Panc1 (cell line): Measurements from ENCODE around the gene MYO1F. TPM values are rescaled to one million over a fixed set of nuclear protein-coding genes. Genes with fewer than 3 reads are reported as not detected.
"Not testable (repeated sequence)": the region's sequence is repeated elsewhere in the genome, so short reads cannot be mapped to it uniquely, and the experiment has no call there.

ENCODE experiments used
- ATAC-seq: fragments of 200-7000 bp; cut with Tn5 transposase; 2 replicates; pipeline ENCODE4 v1.9.1; 2020; ENCODE audit warnings: mild to moderate bottlenecking, moderate library complexity
- BruUV-seq: library from RNA; stranded (reverse); fragments of 400-500 nt; replicated peaks from 2 replicates; lab custom pipeline; 2021; lab: Mats Ljungman, UMichigan
- CTCF ChIA-PET: fragments of 300-600 bp; sonication (Branson Sonifier 250); formaldehyde crosslinking; loops from one replicate; lab custom pipeline; 2022; ENCODE audit warnings: antibody characterized with exemption; lab: Charles Lee
- POLR2A ChIA-PET: fragments of 300-600 bp; sonication (Branson Sonifier 250); formaldehyde crosslinking; loops from one replicate; lab custom pipeline; 2022; ENCODE audit warnings: antibody characterized with exemption; lab: Charles Lee
- DNase-seq: peaks from one replicate; pipeline ENCODE4 v3.0.0-alpha.2; 2010; ENCODE audit warnings: low read depth, low spot score
- H3K27ac ChIP-seq: 2 replicates; pipeline ENCODE4 v1.5.1; 2011; ENCODE audit warnings: mild to moderate bottlenecking, low read length, inconsistent platforms
- H3K27me3 ChIP-seq: fragments of 200-500 bp; sonication (Bioruptor generic); 2 replicates; pipeline ENCODE4 v1.6.0; 2014; ENCODE audit warnings: low read length, inconsistent platforms; ENCODE audit not compliant: control insufficient read depth, insufficient read depth
- H3K36me3 ChIP-seq: fragments of 200-500 bp; sonication (Bioruptor generic); 2 replicates; pipeline ENCODE4 v1.5.1; 2014; ENCODE audit warnings: inconsistent platforms, mild to moderate bottlenecking, low read length, moderate library complexity; ENCODE audit not compliant: control insufficient read depth, insufficient read depth
- H3K4me1 ChIP-seq: 2 replicates; pipeline ENCODE4 v1.5.1; 2011; ENCODE audit warnings: inconsistent platforms, mild to moderate bottlenecking, low read length, moderate library complexity; ENCODE audit not compliant: control insufficient read depth, insufficient read depth
- H3K4me3 ChIP-seq, 2 experiments: 2 replicates each; pipeline ENCODE4 v1.5.1; 2011 to 2012; ENCODE audit warnings: low read depth in 2 of 2, low read length in 2 of 2, mild to moderate bottlenecking in 2 of 2, inconsistent platforms in 1 of 2, moderate library complexity in 1 of 2
- H3K9me3 ChIP-seq: fragments of 200-500 bp; sonication (Bioruptor generic); 2 replicates; pipeline ENCODE4 v1.5.1; 2014; ENCODE audit warnings: low read depth, mild to moderate bottlenecking, inconsistent platforms, low read length, moderate library complexity; ENCODE audit not compliant: control insufficient read depth, insufficient read depth
- POLR2AphosphoS5 ChIP-seq: IDR thresholded peaks from 2 replicates; pipeline ENCODE4 v1.6.1; 2012; ENCODE audit warnings: mild to moderate bottlenecking, low read depth, low read length, moderate library complexity
- SIN3A ChIP-seq: IDR thresholded peaks from 2 replicates; pipeline ENCODE4 v1.6.1; 2012; ENCODE audit warnings: low read depth, mild to moderate bottlenecking, low read length, moderate library complexity, borderline replicate concordance; ENCODE audit not compliant: insufficient read depth
- TCF7L2 ChIP-seq: IDR thresholded peaks from 2 replicates; pipeline ENCODE4 v1.6.1; 2011; ENCODE audit warnings: mild to moderate bottlenecking, low read depth, low read length, inconsistent platforms
- in situ Hi-C: cut with HindIII; loops from 2 replicates; pipeline ENCODE4 v1.10.0; 2016; ENCODE audit warnings: low sequenced_read_pairs, low pct_unique_long_range_greater_than_20kb
- intact Hi-C: fragments of 100-400 bp; cut with micrococcal nuclease; formaldehyde crosslinking; loops from one replicate; pipeline ENCODE4 v1.10.0; 2022; ENCODE audit not compliant: unreplicated experiment
- total RNA-seq: library from RNA; stranded (reverse); gene quantifications from one replicate; pipeline ENCODE4 v1.2.1, GENCODE V29; 2021; ENCODE audit not compliant: unreplicated experiment
- TF ChIP-seq, protein P1 (sequence below): fragments of 450-650 bp; IDR thresholded peaks from 2 replicates; pipeline ENCODE4 v1.5.1; 2017; ENCODE audit warnings: mild to moderate bottlenecking
- TF ChIP-seq, protein P2 (sequence below), 2 experiments: IDR thresholded peaks; 2 replicates each; pipeline ENCODE4 v1.6.1; 2011 to 2012; ENCODE audit warnings: low read depth in 2 of 2, control low read depth in 1 of 2, low read length in 1 of 2, mild to moderate bottlenecking in 1 of 2, moderate library complexity in 1 of 2; ENCODE audit not compliant: insufficient read depth in 1 of 2

Gene MYO1F
- total RNA-seq, 1 experiment from 2014 or later = 0.33 TPM

DNA sequence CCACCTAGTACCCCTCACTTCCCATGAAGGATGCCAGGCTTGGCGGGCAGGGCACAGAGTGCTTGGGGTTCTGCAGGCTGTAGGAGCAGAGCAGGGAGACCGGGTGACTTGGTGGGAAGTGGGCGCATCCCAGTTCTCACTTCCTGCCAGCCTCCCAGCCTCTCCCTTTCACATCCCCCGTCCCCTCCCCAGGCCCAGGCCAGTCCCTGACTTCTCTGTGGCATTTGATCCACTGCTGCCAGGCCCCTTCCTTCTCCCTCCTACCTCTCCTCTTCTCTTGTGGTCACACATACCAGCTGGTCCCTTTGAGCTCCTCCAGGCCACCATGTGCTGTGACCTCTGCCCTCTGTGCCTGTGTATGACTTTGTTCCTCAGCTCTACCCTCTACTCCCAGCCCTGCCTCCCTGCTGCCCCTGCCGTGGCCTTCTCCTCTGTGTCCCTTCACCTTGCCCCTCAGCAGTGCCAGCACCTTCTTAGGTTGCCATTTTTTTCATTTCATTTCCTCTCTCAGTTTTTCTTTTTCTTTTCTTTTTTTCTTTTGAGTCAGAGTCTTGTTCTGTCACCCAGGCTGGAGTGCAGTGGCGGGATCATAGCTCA is 19.5 kb downstream of the MYO1F start:
- POLR2A ChIA-PET = no interaction called here
- DNase-seq = no peak
- CTCF ChIA-PET = no interaction called here
- intact Hi-C loops = no loop called here
- ATAC-seq = no peak
- Histone ChIP-seq H3K27me3 (no peaks in the 10 kb centered on the region), H3K36me3 (no peaks in the 10 kb centered on the region), H3K27ac (no peak overlapping the region), H3K4me1 (no peaks in the 10 kb centered on the region), H3K4me3 (no peak overlapping the region), H3K9me3 (no peaks in the 10 kb centered on the region)
- TF ChIP-seq TCF7L2 = no peak
- TF ChIP-seq, protein P1, sequence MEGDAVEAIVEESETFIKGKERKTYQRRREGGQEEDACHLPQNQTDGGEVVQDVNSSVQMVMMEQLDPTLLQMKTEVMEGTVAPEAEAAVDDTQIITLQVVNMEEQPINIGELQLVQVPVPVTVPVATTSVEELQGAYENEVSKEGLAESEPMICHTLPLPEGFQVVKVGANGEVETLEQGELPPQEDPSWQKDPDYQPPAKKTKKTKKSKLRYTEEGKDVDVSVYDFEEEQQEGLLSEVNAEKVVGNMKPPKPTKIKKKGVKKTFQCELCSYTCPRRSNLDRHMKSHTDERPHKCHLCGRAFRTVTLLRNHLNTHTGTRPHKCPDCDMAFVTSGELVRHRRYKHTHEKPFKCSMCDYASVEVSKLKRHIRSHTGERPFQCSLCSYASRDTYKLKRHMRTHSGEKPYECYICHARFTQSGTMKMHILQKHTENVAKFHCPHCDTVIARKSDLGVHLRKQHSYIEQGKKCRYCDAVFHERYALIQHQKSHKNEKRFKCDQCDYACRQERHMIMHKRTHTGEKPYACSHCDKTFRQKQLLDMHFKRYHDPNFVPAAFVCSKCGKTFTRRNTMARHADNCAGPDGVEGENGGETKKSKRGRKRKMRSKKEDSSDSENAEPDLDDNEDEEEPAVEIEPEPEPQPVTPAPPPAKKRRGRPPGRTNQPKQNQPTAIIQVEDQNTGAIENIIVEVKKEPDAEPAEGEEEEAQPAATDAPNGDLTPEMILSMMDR = no peak
- TF ChIP-seq, protein P2, sequence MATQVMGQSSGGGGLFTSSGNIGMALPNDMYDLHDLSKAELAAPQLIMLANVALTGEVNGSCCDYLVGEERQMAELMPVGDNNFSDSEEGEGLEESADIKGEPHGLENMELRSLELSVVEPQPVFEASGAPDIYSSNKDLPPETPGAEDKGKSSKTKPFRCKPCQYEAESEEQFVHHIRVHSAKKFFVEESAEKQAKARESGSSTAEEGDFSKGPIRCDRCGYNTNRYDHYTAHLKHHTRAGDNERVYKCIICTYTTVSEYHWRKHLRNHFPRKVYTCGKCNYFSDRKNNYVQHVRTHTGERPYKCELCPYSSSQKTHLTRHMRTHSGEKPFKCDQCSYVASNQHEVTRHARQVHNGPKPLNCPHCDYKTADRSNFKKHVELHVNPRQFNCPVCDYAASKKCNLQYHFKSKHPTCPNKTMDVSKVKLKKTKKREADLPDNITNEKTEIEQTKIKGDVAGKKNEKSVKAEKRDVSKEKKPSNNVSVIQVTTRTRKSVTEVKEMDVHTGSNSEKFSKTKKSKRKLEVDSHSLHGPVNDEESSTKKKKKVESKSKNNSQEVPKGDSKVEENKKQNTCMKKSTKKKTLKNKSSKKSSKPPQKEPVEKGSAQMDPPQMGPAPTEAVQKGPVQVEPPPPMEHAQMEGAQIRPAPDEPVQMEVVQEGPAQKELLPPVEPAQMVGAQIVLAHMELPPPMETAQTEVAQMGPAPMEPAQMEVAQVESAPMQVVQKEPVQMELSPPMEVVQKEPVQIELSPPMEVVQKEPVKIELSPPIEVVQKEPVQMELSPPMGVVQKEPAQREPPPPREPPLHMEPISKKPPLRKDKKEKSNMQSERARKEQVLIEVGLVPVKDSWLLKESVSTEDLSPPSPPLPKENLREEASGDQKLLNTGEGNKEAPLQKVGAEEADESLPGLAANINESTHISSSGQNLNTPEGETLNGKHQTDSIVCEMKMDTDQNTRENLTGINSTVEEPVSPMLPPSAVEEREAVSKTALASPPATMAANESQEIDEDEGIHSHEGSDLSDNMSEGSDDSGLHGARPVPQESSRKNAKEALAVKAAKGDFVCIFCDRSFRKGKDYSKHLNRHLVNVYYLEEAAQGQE (IDR thresholded peaks at IDR 0.05; ENCODE audit: insufficient read depth in 1 of 2, low read depth in 2 of 2, low read length in 1 of 2) = no peak
- no peak for TF ChIP-seq POLR2AphosphoS5
- no peak for TF ChIP-seq SIN3A
- no TSS peak for BruUV-seq
- in situ Hi-C loops = no loop called here

DNA sequence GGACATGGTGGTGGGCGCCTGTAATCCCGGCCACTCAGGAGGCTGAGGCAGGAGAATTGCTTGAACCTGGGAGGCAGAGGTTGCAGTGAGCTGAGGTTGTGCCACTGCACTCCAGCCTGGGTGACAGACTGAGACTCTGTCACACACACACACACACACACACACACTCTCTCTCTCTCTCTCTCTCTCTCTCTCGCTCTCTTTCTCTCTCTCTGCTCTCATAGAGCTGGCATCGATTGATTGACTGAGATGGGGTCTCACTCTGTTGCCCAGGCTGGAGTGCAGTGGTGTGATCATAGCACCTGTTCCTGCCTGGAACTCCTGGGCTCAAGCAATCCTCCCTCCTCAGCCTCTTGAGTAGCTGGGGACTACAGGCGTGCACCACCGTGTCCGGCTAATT is 23.5 kb downstream of the MYO1F start:
- H3K4me3 ChIP-seq, DNase-seq, POLR2A ChIA-PET, H3K36me3 ChIP-seq, H3K27me3 ChIP-seq, in situ Hi-C loops, H3K9me3 ChIP-seq, H3K27ac ChIP-seq, CTCF ChIA-PET, H3K4me1 ChIP-seq, intact Hi-C loops, BruUV-seq, ATAC-seq: not testable (repeated sequence)

DNA sequence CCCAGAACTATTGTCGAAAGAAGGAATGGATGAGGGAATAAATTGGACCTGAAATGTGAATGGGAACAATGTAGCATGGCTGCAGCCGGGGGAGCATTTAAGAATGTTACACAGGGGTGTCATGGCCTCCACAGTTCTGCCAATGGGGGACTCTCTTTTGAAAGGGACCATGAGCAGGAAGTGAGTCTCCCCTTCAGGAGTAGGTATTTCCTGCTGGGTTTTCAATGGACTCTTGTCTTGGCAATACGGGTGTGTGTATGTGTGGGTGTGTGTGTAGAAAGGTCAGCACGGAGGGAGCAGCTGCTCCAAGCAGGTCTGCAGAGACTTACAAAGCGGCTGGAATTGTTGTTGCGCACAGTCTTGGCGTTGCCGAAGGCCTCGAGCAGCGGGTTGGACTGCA is 24.4 kb downstream of the MYO1F start:
- no peaks in the 10 kb centered on the region for H3K9me3 ChIP-seq
- ChIA-PET POLR2A (interaction anchor here (0.5 kb wide), 1 partner anchor 24 kb away, joined by 3 read pairs; the partner anchor contains the start of gene MYO1F), CTCF (no interaction called here)
- TSS peak; percentile 61 for BruUV-seq
- ATAC-seq = peak; percentile 57; the same call in 1 of the 2 replicates
- no peak overlapping the region for H3K4me3 ChIP-seq
- in situ Hi-C loops (no loop called here), intact Hi-C loops (no loop called here)
- no peaks in the 10 kb centered on the region for H3K4me1 ChIP-seq
- TF ChIP-seq POLR2AphosphoS5 = no peak
- TF ChIP-seq, protein P2 (IDR thresholded peaks at IDR 0.05; ENCODE audit: insufficient read depth in 1 of 2, low read depth in 2 of 2, low read length in 1 of 2) = no peak
- TF ChIP-seq TCF7L2 = no peak
- TF ChIP-seq, protein P1 = no peak
- TF ChIP-seq SIN3A = no peak
- no peak overlapping the region for H3K27ac ChIP-seq
- no peaks in the 10 kb centered on the region for H3K36me3 ChIP-seq
- no peaks in the 10 kb centered on the region for H3K27me3 ChIP-seq
- DNase-seq = no peak
